CD4-positive, alpha-beta T cell treated with Interleukin-6 for 4 hours (primary cell): ENCODE data around the gene SIDT2.
A peak's percentile ranks its signal among the peaks of the same experiment; 100 is the strongest.
"Not testable (repeated sequence)": the region's sequence is repeated elsewhere in the genome, so short reads cannot be mapped to it uniquely, and the experiment has no call there.

ENCODE experiments used
- DNase-seq: peaks from one replicate; pipeline ENCODE4 v3.0.0-alpha.2; 2020; ENCODE audit warnings: mixed read lengths

Gene SIDT2

GRCh38 chr11:117178210-117179034 lies at the start of gene SIDT2:
Gene SIDT2, plus strand, starts transcription at chr11:117178743. Its CDS starts 521 bp downstream, at chr11:117179264.
- DNase-seq, result peak; percentile 92

- DNase-seq, result not testable (repeated sequence)
Observed at GRCh38 chr11:117130396-117130795, 48.1 kb upstream of the SIDT2 start.

- DNase-seq, result no peak
Observed at GRCh38 chr11:117130879-117131278, 47.7 kb upstream of the SIDT2 start.

- no peak for DNase-seq
Observed at GRCh38 chr11:117134431-117134830, 44.1 kb upstream of the SIDT2 start.

- DNase-seq, result not testable (repeated sequence)
Observed at GRCh38 chr11:117134979-117135378, 43.6 kb upstream of the SIDT2 start.

- DNase-seq, result not testable (repeated sequence)
Observed at GRCh38 chr11:117137223-117138086, 41.1 kb upstream of the SIDT2 start.

- peak; percentile 38 for DNase-seq
Observed at GRCh38 chr11:117143390-117143789, 35.2 kb upstream of the SIDT2 start.

- DNase-seq, result peak; percentile 98
Observed at GRCh38 chr11:117143871-117144476, 34.6 kb upstream of the SIDT2 start, which contains the start of gene PAFAH1B2. Gene PAFAH1B2, plus strand, starts transcription at chr11:117144287. Its CDS starts 8,161 bp downstream, at chr11:117152448.

GRCh38 chr11:117144477-117145392 lies 33.8 kb upstream of the SIDT2 start:
- DNase-seq, result peak; percentile 42

GRCh38 chr11:117145393-117145761 lies 33.2 kb upstream of the SIDT2 start:
- DNase-seq, result no peak

GRCh38 chr11:117146521-117146920 lies 32.0 kb upstream of the SIDT2 start:
- DNase-seq, result no peak

- DNase-seq, result no peak
Observed at GRCh38 chr11:117152066-117152465, 26.5 kb upstream of the SIDT2 start.

GRCh38 chr11:117154468-117154867 lies 24.1 kb upstream of the SIDT2 start:
- no peak for DNase-seq

- no peak for DNase-seq
Observed at GRCh38 chr11:117157507-117157906, 21.0 kb upstream of the SIDT2 start.

GRCh38 chr11:117159892-117160291 lies 18.7 kb upstream of the SIDT2 start:
- no peak for DNase-seq

- no peak for DNase-seq
Observed at GRCh38 chr11:117160826-117161225, 17.7 kb upstream of the SIDT2 start.

- no peak for DNase-seq
Observed at GRCh38 chr11:117166491-117166890, 12.1 kb upstream of the SIDT2 start.

- no peak for DNase-seq
Observed at GRCh38 chr11:117169736-117170135, 8.8 kb upstream of the SIDT2 start.

- DNase-seq, result no peak
Observed at GRCh38 chr11:117170210-117170609, 8.3 kb upstream of the SIDT2 start.

GRCh38 chr11:117171007-117171403 lies 7.5 kb upstream of the SIDT2 start:
- no peak for DNase-seq

- DNase-seq, result no peak
Observed at GRCh38 chr11:117171404-117172061, 7.0 kb upstream of the SIDT2 start.
